ENCODE results near the gene CHCHD6.

CHCHD6 gene

DNA sequence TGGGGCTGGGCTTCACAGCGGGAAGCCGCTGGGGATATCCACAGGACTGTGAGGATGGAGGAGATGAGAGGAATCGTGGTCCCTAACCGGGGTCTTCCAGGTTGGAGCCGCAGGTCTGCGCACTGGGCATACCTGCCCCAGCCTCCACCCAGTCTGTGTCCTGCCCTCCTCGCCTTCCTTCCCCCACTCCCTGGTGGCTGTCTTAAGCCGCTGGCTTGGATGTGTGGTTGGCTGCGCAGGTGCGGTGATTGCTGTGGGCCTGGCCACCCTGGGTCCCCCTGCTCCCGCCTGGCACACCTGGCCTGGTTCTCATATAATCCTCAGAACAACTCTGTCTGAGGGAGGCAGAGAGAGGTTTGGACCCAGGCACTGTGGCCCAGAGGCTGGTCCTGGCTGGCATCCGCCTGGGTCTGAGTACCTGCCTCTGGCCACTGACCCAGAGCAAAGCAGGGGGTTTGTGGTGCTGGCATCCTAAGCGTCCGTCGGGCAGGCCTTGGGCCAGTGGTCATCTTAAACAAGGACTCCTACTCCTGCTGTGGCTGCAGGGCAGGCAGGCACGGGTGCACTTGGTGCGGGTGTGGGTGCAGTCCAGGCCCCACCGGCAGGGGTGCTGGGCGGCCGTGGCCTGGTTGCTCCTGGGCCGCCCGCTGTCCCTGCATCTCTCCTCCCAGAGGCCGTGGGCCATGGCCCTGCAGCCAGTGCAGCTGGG, 297.6 kb downstream of the CHCHD6 start:
- Histone ChIP-seq H3K79me2 (ENCODE audit: low read length) (peaks cover 5% of the 10 kb centered on the region; the same call in 1 of the 2 replicates), H2AFZ (ENCODE audit: low read depth, low read length) (no peak overlapping the region), H3K4me2 (ENCODE audit: low read length) (no peak overlapping the region), H3K9ac (ENCODE audit: low read length) (no peak overlapping the region), H3K9me3 (ENCODE audit: insufficient read depth, low read length) (no peaks in the 10 kb centered on the region), H3K27ac (ENCODE audit: low read length) (no peak overlapping the region), H4K20me1 (ENCODE audit: insufficient read depth, low read length) (peaks cover 22% of the 10 kb centered on the region), H3K36me3 (replicated peaks; ENCODE audit: low read depth, low read length) (no peaks in the 10 kb centered on the region), H3K4me3 (ENCODE audit: low read length) (no peak overlapping the region), H3K4me1 (ENCODE audit: low read length) (no peaks in the 10 kb centered on the region), H3K27me3 (ENCODE audit: low read depth, low read length) (no peaks in the 10 kb centered on the region)
- TF ChIP-seq EZH2phosphoT487 (IDR thresholded peaks at IDR 0.05; ENCODE audit: low read depth) = no peak
- TF ChIP-seq, protein P1, sequence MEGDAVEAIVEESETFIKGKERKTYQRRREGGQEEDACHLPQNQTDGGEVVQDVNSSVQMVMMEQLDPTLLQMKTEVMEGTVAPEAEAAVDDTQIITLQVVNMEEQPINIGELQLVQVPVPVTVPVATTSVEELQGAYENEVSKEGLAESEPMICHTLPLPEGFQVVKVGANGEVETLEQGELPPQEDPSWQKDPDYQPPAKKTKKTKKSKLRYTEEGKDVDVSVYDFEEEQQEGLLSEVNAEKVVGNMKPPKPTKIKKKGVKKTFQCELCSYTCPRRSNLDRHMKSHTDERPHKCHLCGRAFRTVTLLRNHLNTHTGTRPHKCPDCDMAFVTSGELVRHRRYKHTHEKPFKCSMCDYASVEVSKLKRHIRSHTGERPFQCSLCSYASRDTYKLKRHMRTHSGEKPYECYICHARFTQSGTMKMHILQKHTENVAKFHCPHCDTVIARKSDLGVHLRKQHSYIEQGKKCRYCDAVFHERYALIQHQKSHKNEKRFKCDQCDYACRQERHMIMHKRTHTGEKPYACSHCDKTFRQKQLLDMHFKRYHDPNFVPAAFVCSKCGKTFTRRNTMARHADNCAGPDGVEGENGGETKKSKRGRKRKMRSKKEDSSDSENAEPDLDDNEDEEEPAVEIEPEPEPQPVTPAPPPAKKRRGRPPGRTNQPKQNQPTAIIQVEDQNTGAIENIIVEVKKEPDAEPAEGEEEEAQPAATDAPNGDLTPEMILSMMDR (IDR thresholded peaks at IDR 0.05; ENCODE audit: low read depth, low read length) = no peak

- Histone ChIP-seq H3K4me2 (ENCODE audit: low read length) (no peak overlapping the region), H3K27me3 (ENCODE audit: low read depth, low read length) (no peaks in the 10 kb centered on the region), H3K36me3 (replicated peaks; ENCODE audit: low read depth, low read length) (no peaks in the 10 kb centered on the region), H3K4me1 (ENCODE audit: low read length) (no peaks in the 10 kb centered on the region), H3K9me3 (ENCODE audit: insufficient read depth, low read length) (no peaks in the 10 kb centered on the region), H3K9ac (ENCODE audit: low read length) (no peak overlapping the region), H3K4me3 (ENCODE audit: low read length) (no peak overlapping the region), H4K20me1 (ENCODE audit: insufficient read depth, low read length) (peaks cover 20% of the 10 kb centered on the region), H3K27ac (ENCODE audit: low read length) (no peak overlapping the region), H2AFZ (ENCODE audit: low read depth, low read length) (no peak overlapping the region), H3K79me2 (ENCODE audit: low read length) (no peaks in the 10 kb centered on the region)
- no peak for TF ChIP-seq EZH2phosphoT487 (IDR thresholded peaks at IDR 0.05; ENCODE audit: low read depth)
- TF ChIP-seq, protein P1 (IDR thresholded peaks at IDR 0.05; ENCODE audit: low read depth, low read length) = no peak
These were observed 298.4 kb downstream of the CHCHD6 start for GRCh38 chr3:127002195-127003174.

DNA sequence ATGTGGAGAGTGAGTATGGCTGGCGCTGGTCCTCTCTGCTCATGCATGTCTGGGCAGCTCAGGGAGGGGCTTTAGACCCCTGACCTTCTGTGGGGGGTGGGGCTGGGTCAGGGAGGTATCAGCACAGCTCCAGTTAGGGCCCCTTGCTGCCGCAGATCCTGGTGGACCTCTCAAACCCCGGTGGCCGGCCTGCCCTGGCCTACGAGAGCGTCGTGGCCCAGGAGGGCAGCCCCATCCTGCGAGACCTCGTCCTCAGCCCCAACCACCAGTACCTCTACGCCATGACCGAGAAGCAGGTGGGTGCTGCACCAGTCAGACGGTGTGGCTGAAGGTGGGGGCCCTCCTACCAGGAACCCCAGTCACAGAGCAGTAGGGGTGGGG, 299.1 kb downstream of the CHCHD6 start:
- Histone ChIP-seq H3K4me1 (ENCODE audit: low read length) (no peaks in the 10 kb centered on the region), H3K79me2 (ENCODE audit: low read length) (no peaks in the 10 kb centered on the region)

More for the DNA sequence above, 299.1 kb downstream of the CHCHD6 start:
- H3K4me3 ChIP-seq (ENCODE audit: low read length) = no peak overlapping the region
- no peak overlapping the region for H3K9ac ChIP-seq (ENCODE audit: low read length)
- no peak overlapping the region for H3K27ac ChIP-seq (ENCODE audit: low read length)
- H3K27me3 ChIP-seq (ENCODE audit: low read depth, low read length) = no peaks in the 10 kb centered on the region
- peaks cover 13% of the 10 kb centered on the region; the same call in 1 of the 2 replicates for H4K20me1 ChIP-seq (ENCODE audit: insufficient read depth, low read length)
- H3K4me2 ChIP-seq (ENCODE audit: low read length) = no peak overlapping the region
- H3K36me3 ChIP-seq (replicated peaks; ENCODE audit: low read depth, low read length) = no peaks in the 10 kb centered on the region
- TF ChIP-seq, protein P1 (IDR thresholded peaks at IDR 0.05; ENCODE audit: low read depth, low read length) = no peak
- no peak for TF ChIP-seq EZH2phosphoT487 (IDR thresholded peaks at IDR 0.05; ENCODE audit: low read depth)
- no peaks in the 10 kb centered on the region for H3K9me3 ChIP-seq (ENCODE audit: insufficient read depth, low read length)
- H2AFZ ChIP-seq (ENCODE audit: low read depth, low read length) = no peak overlapping the region
